SK-N-SH treated with all-trans-retinoic acid at 6 μM for 48 hours (cell line): ENCODE data around the gene CTSH.

Experiments
- ATAC-seq: fragments of 200-7000 bp; cut with Tn5 transposase; 3 replicates; pipeline ENCODE4 v1.9.1; 2020; ENCODE audit warnings: mild to moderate bottlenecking, moderate library complexity
- ARNTL ChIP-seq: fragments of 450-650 bp; formaldehyde crosslinking; IDR thresholded peaks from 2 replicates; pipeline ENCODE4 v1.5.0; 2020; ENCODE audit warnings: low read depth, mild to moderate bottlenecking, moderate library complexity, borderline replicate concordance
- BACH2 ChIP-seq: fragments of 250-450 bp; sonication (Bioruptor Pico); IDR thresholded peaks from 2 replicates; pipeline ENCODE4 v1.9.0; 2021; ENCODE audit warnings: mild to moderate bottlenecking, borderline replicate concordance
- CREB5 ChIP-seq: fragments of 250-450 bp; sonication (Bioruptor Pico); IDR thresholded peaks from 2 replicates; pipeline ENCODE4 v1.5.1; 2020; ENCODE audit warnings: low read depth, mild to moderate bottlenecking, moderate library complexity
- CSDC2 ChIP-seq: fragments of 250-450 bp; sonication (Bioruptor Pico); IDR thresholded peaks from 2 replicates; pipeline ENCODE4 v1.5.0; 2020; ENCODE audit warnings: mild to moderate bottlenecking, moderate library complexity
- CSRNP3 ChIP-seq: fragments of 250-450 bp; sonication (Bioruptor Pico); IDR thresholded peaks from 2 replicates; pipeline ENCODE4 v1.5.1; 2021; ENCODE audit warnings: mild to moderate bottlenecking, moderate library complexity
- ESRRG ChIP-seq: fragments of 250-450 bp; sonication (Bioruptor Pico); IDR thresholded peaks from 2 replicates; pipeline ENCODE4 v1.6.1; 2021; ENCODE audit warnings: mild to moderate bottlenecking
- GLIS3 ChIP-seq: fragments of 250-450 bp; sonication (Bioruptor Pico); IDR thresholded peaks from 2 replicates; pipeline ENCODE4 v1.5.0; 2020; ENCODE audit warnings: mild to moderate bottlenecking, moderate library complexity
- ISL1 ChIP-seq: fragments of 250-450 bp; sonication (Bioruptor Pico); IDR thresholded peaks from 2 replicates; pipeline ENCODE4 v2.1.2; 2022; ENCODE audit warnings: mild to moderate bottlenecking, moderate library complexity
- OSR1 ChIP-seq: fragments of 250-450 bp; sonication (Bioruptor Pico); IDR thresholded peaks from 2 replicates; pipeline ENCODE4 v1.8.0; 2022; ENCODE audit warnings: moderate library complexity, mild to moderate bottlenecking, inconsistent platforms
- PATZ1 ChIP-seq: fragments of 250-450 bp; sonication (Bioruptor Pico); IDR thresholded peaks from 2 replicates; pipeline ENCODE4 v1.8.0; 2020; ENCODE audit warnings: mild to moderate bottlenecking, moderate library complexity, borderline replicate concordance
- POU6F1 ChIP-seq: fragments of 250-450 bp; sonication (Bioruptor Pico); IDR thresholded peaks from 2 replicates; pipeline ENCODE4 v1.8.0; 2021; ENCODE audit warnings: low read depth, mild to moderate bottlenecking, moderate library complexity, borderline replicate concordance
- PPARA ChIP-seq: fragments of 250-450 bp; sonication (Bioruptor Pico); IDR thresholded peaks from 2 replicates; pipeline ENCODE4 v1.5.0; 2020; ENCODE audit warnings: mild to moderate bottlenecking, borderline replicate concordance
- RARB ChIP-seq: fragments of 250-450 bp; sonication (Bioruptor Pico); IDR thresholded peaks from 2 replicates; pipeline ENCODE4 v1.8.0; 2021; ENCODE audit warnings: mild to moderate bottlenecking, moderate library complexity
- SNAI2 ChIP-seq: fragments of 250-450 bp; sonication (Bioruptor Pico); IDR thresholded peaks from 2 replicates; pipeline ENCODE4 v1.5.0; 2020; ENCODE audit warnings: mild to moderate bottlenecking, moderate library complexity
- TCF4 ChIP-seq: fragments of 250-450 bp; sonication (Bioruptor Pico); IDR thresholded peaks from 2 replicates; pipeline ENCODE4 v1.8.0; 2021; ENCODE audit warnings: mild to moderate bottlenecking, moderate library complexity, borderline replicate concordance
- TOX ChIP-seq: fragments of 250-450 bp; sonication (Bioruptor Pico); IDR thresholded peaks from 2 replicates; pipeline ENCODE4 v1.8.0; 2021; ENCODE audit warnings: mild to moderate bottlenecking, moderate library complexity, borderline replicate concordance
- TSHZ2 ChIP-seq: fragments of 250-450 bp; sonication (Bioruptor Pico); IDR thresholded peaks from 2 replicates; pipeline ENCODE4 v1.5.0; 2020; ENCODE audit warnings: mild to moderate bottlenecking, moderate library complexity
- ZC3H10 ChIP-seq: fragments of 250-450 bp; sonication (Bioruptor Pico); IDR thresholded peaks from 2 replicates; pipeline ENCODE4 v1.5.1; 2021; ENCODE audit warnings: mild to moderate bottlenecking, moderate library complexity
- ZFP3 ChIP-seq: fragments of 250-450 bp; sonication (Bioruptor Pico); IDR thresholded peaks from 2 replicates; pipeline ENCODE4 v1.5.0; 2020; ENCODE audit warnings: mild to moderate bottlenecking, moderate library complexity
- ZFP30 ChIP-seq: fragments of 450-650 bp; formaldehyde crosslinking; IDR thresholded peaks from 2 replicates; pipeline ENCODE4 v1.5.0; 2022; ENCODE audit warnings: mild to moderate bottlenecking, moderate library complexity
- ZNF565 ChIP-seq: fragments of 450-650 bp; formaldehyde crosslinking; conservative IDR thresholded peaks from 2 replicates; pipeline ENCODE4 v1.5.0; 2020; ENCODE audit warnings: low read depth, mild to moderate bottlenecking, moderate library complexity
- ZNF70 ChIP-seq: fragments of 450-650 bp; formaldehyde crosslinking; IDR thresholded peaks from 2 replicates; pipeline ENCODE4 v1.5.0; 2020; ENCODE audit warnings: mild to moderate bottlenecking, moderate library complexity
- ZNF8 ChIP-seq: fragments of 450-650 bp; formaldehyde crosslinking; IDR thresholded peaks from 2 replicates; pipeline ENCODE4 v1.5.0; 2020; ENCODE audit warnings: mild to moderate bottlenecking, moderate library complexity

CTSH gene

GRCh38 chr15:78931439-78932257 lies 13.2 kb downstream of the CTSH start (continued):
- TF ChIP-seq POU6F1 (CRISPR knock-in tag) (no peak), TSHZ2 (CRISPR knock-in tag) (no peak), ZNF70 (CRISPR knock-in tag) (no peak), GLIS3 (CRISPR knock-in tag) (no peak)

GRCh38 chr15:78930577-78931388 lies 14.1 kb downstream of the CTSH start:
- ATAC-seq, result peak; percentile 84
- TF ChIP-seq ZC3H10 (no peak), OSR1 (CRISPR knock-in tag) (no peak), TOX (CRISPR knock-in tag) (no peak), ZNF8 (CRISPR knock-in tag) (peak; percentile 10; the same call in 1 of the 2 replicates), ESRRG (CRISPR knock-in tag) (peak; percentile 73; the same call in 1 of the 2 replicates), GLIS3 (CRISPR knock-in tag) (peak; percentile 82; the same call in 1 of the 2 replicates), ZFP30 (CRISPR knock-in tag) (no peak), SNAI2 (CRISPR knock-in tag) (peak; percentile 90), CREB5 (CRISPR knock-in tag) (0 out of 2 replicates have a peak, but pooled peaks have one; percentile 31), BACH2 (CRISPR knock-in tag) (no peak), ARNTL (no peak), TCF4 (peak; percentile 51; the same call in 1 of the 2 replicates), PPARA (CRISPR knock-in tag) (0 out of 2 replicates have a peak, but pooled peaks have one; percentile 75), POU6F1 (CRISPR knock-in tag) (no peak), ISL1 (CRISPR knock-in tag) (peak; percentile 65), CSDC2 (CRISPR knock-in tag) (peak; percentile 63; the same call in 1 of the 2 replicates), ZNF565 (CRISPR knock-in tag) (0 out of 2 replicates have a peak, but pooled peaks have one; percentile 21), PATZ1 (CRISPR knock-in tag) (no peak), ZFP3 (CRISPR knock-in tag) (peak; percentile 83; the same call in 1 of the 2 replicates), CSRNP3 (CRISPR knock-in tag) (no peak), TSHZ2 (CRISPR knock-in tag) (peak; percentile 94), ZNF70 (CRISPR knock-in tag) (0 out of 2 replicates have a peak, but pooled peaks have one; percentile 25), RARB (CRISPR knock-in tag) (peak; percentile 30; the same call in 1 of the 2 replicates)
